ENCODE measurements around the gene OR56B4.
"Not testable (repeated sequence)": the region's sequence is repeated elsewhere in the genome, so short reads cannot be mapped to it uniquely, and the experiment has no call there.

Gene OR56B4

DNA sequence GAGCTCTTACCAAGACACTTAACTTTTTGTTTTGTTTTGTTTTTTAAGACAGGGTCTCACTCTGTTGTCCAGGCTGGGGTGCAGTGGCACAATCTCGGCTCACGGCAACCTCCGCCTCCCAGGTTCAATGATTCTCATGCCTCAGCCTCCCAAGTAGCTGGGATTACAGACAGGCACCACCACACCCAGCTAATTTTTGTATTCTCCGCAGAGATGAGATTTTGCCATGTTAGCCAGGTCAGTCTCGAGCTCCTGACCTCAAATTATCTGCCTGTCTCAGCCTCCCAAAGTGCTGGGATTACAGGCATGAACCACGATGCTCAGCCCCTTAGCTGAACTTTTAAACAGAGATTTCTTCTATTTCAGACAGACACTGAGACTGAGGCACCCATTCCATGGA lies at the start of gene OR56B4:
TSS of gene OR56B4 (plus strand) at position 301 of the 400 bp plus-strand sequence. CDS start at position 396, 95 bp downstream.
- peaks cover 16% of the 10 kb centered on the region for H3K27me3 Mint-ChIP-seq
- H3K36me3 Mint-ChIP-seq (ENCODE audit: low read depth); H3K9me3 Mint-ChIP-seq; H3K4me3 Mint-ChIP-seq; intact Hi-C loops (cut with micrococcal nuclease); H3K27ac Mint-ChIP-seq: not testable (repeated sequence)
- H3K4me1 Mint-ChIP-seq (ENCODE audit: low read depth), result peaks cover 17% of the 10 kb centered on the region

- Mint-ChIP-seq H3K4me3 (no peak overlapping the region), H3K27ac (no peak overlapping the region), H3K27me3 (peaks cover 12% of the 10 kb centered on the region), H3K36me3 (ENCODE audit: low read depth) (no peaks in the 10 kb centered on the region), H3K9me3 (no peaks in the 10 kb centered on the region), H3K4me1 (ENCODE audit: low read depth) (no peaks in the 10 kb centered on the region)
- intact Hi-C loops (cut with micrococcal nuclease), result no loop called here
Observed at GRCh38 chr11:6061475-6061874, 46.0 kb upstream of the OR56B4 start.

DNA sequence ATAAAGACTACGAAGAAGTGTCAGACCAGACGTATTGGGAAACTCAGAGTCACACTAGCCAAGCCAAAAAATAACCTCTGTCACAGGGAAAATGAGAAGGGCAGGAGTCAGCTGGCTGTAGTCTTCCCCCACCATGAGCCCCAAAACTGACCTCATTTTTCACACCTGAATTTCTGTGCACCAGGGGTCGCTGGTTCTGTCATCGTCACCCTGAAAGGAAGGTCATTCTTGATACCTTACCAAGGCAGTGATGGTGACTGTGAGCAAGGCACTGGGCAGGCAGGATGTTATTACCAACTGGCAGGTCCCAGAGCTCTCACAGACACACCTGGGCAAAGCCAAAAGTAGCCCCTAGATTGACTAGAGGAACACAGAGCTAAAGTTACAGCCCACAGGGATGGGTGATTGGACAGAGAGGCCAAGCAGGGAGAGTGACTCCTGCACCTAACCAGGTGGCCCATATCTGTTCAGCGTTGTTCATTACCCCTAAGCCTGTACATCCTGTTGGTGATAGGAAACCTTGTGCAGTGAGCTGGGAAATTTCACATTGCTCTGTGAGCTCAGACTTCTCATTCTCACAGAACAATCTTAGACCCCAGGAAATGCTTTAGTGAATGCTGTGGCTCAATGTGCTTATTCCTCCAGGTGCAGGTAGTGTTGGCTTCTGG lies 44.7 kb upstream of the OR56B4 start:
- no peaks in the 10 kb centered on the region for H3K4me1 Mint-ChIP-seq (ENCODE audit: low read depth)
- peaks cover 15% of the 10 kb centered on the region for H3K27me3 Mint-ChIP-seq
- no peaks in the 10 kb centered on the region for H3K36me3 Mint-ChIP-seq (ENCODE audit: low read depth)
- no peak overlapping the region for H3K27ac Mint-ChIP-seq
- H3K4me3 Mint-ChIP-seq, result no peak overlapping the region
- intact Hi-C loops (cut with micrococcal nuclease), result no loop called here
- no peaks in the 10 kb centered on the region for H3K9me3 Mint-ChIP-seq

DNA sequence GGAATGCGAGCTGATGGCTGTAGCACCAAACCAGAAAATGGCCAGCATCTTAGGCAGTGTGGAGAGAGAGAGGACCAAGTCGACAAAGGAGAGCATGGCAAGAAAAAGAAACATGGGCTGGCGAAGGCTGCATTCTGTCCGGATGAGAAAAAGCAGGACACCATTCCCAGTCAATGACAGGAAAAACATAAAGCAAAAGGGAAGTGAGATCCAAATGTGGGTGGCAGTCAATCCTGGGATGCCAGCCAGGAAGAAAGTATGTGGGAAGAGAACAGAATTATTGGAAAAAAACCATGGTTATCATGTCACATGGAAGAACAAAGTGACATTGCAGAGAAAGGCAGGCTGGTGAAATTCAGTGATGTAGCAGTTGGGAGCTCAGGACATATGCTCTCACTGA lies 40.0 kb upstream of the OR56B4 start:
- no peaks in the 10 kb centered on the region for H3K36me3 Mint-ChIP-seq (ENCODE audit: low read depth)
- H3K4me1 Mint-ChIP-seq (ENCODE audit: low read depth), result no peaks in the 10 kb centered on the region
- no peak overlapping the region for H3K27ac Mint-ChIP-seq
- intact Hi-C loops (cut with micrococcal nuclease), result no loop called here
- H3K4me3 Mint-ChIP-seq, result no peak overlapping the region
- no peaks in the 10 kb centered on the region for H3K9me3 Mint-ChIP-seq
- H3K27me3 Mint-ChIP-seq, result peaks cover 12% of the 10 kb centered on the region

GRCh38 chr11:6076443-6076842 lies 31.0 kb upstream of the OR56B4 start:
- intact Hi-C loops (cut with micrococcal nuclease); H3K4me1 Mint-ChIP-seq (ENCODE audit: low read depth); H3K36me3 Mint-ChIP-seq (ENCODE audit: low read depth); H3K27ac Mint-ChIP-seq; H3K4me3 Mint-ChIP-seq: not testable (repeated sequence)
- H3K9me3 Mint-ChIP-seq, result peaks cover 28% of the 10 kb centered on the region
- H3K27me3 Mint-ChIP-seq, result peaks cover 21% of the 10 kb centered on the region

- no peak overlapping the region for H3K4me3 Mint-ChIP-seq
- H3K4me1 Mint-ChIP-seq (ENCODE audit: low read depth), result no peaks in the 10 kb centered on the region
- peaks cover 28% of the 10 kb centered on the region for H3K9me3 Mint-ChIP-seq
- intact Hi-C loops (cut with micrococcal nuclease), result no loop called here
- no peaks in the 10 kb centered on the region for H3K36me3 Mint-ChIP-seq (ENCODE audit: low read depth)
- peaks cover 25% of the 10 kb centered on the region for H3K27me3 Mint-ChIP-seq
- no peak overlapping the region for H3K27ac Mint-ChIP-seq
Observed at GRCh38 chr11:6077723-6078122, 29.8 kb upstream of the OR56B4 start.

GRCh38 chr11:6079463-6079862 lies 28.0 kb upstream of the OR56B4 start:
- H3K9me3 Mint-ChIP-seq, result peaks cover 28% of the 10 kb centered on the region
- no peak overlapping the region for H3K27ac Mint-ChIP-seq
- H3K27me3 Mint-ChIP-seq, result peaks cover 22% of the 10 kb centered on the region
- no peak overlapping the region for H3K4me3 Mint-ChIP-seq
- no peaks in the 10 kb centered on the region for H3K36me3 Mint-ChIP-seq (ENCODE audit: low read depth)
- no peaks in the 10 kb centered on the region for H3K4me1 Mint-ChIP-seq (ENCODE audit: low read depth)
- intact Hi-C loops (cut with micrococcal nuclease), result no loop called here

DNA sequence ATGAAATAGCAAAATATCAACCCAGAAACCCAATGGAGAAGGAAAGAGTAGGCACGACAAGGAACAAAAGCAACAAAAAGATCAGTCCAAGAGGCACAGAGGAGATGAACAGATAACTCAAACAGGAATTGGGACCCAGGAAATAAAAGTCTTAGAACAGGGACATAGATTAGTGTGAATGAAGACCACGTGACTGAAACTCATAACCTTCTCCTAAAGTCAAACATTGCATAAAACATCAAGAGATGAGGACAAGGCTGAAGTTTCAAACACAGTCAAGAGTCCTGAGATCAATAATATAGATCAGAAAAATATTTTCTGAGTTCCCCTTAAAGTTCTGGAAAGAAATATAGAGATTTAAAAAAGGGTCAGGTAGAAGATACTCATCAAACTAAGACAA lies 24.4 kb upstream of the OR56B4 start:
- no peaks in the 10 kb centered on the region for H3K36me3 Mint-ChIP-seq (ENCODE audit: low read depth)
- intact Hi-C loops (cut with micrococcal nuclease), result no loop called here
- H3K27ac Mint-ChIP-seq, result no peak overlapping the region
- H3K4me3 Mint-ChIP-seq, result no peak overlapping the region
- no peaks in the 10 kb centered on the region for H3K4me1 Mint-ChIP-seq (ENCODE audit: low read depth)
- H3K27me3 Mint-ChIP-seq, result peaks cover 25% of the 10 kb centered on the region
- H3K9me3 Mint-ChIP-seq, result peaks cover under 1% of the 10 kb centered on the region

- intact Hi-C loops (cut with micrococcal nuclease), result no loop called here
- Mint-ChIP-seq H3K9me3 (no peaks in the 10 kb centered on the region), H3K4me3 (no peak overlapping the region), H3K36me3 (ENCODE audit: low read depth) (no peaks in the 10 kb centered on the region), H3K27me3 (peaks cover 28% of the 10 kb centered on the region), H3K27ac (no peak overlapping the region), H3K4me1 (ENCODE audit: low read depth) (no peaks in the 10 kb centered on the region)
Observed at GRCh38 chr11:6084587-6084986, 22.9 kb upstream of the OR56B4 start.

GRCh38 chr11:6094186-6094585 lies 13.3 kb upstream of the OR56B4 start:
- Mint-ChIP-seq H3K27me3 (peaks cover 22% of the 10 kb centered on the region), H3K4me1 (ENCODE audit: low read depth) (peaks cover 10% of the 10 kb centered on the region), H3K4me3 (no peak overlapping the region), H3K36me3 (ENCODE audit: low read depth) (no peaks in the 10 kb centered on the region), H3K27ac (no peak overlapping the region), H3K9me3 (peaks cover 27% of the 10 kb centered on the region)
- intact Hi-C loops (cut with micrococcal nuclease), result no loop called here

DNA sequence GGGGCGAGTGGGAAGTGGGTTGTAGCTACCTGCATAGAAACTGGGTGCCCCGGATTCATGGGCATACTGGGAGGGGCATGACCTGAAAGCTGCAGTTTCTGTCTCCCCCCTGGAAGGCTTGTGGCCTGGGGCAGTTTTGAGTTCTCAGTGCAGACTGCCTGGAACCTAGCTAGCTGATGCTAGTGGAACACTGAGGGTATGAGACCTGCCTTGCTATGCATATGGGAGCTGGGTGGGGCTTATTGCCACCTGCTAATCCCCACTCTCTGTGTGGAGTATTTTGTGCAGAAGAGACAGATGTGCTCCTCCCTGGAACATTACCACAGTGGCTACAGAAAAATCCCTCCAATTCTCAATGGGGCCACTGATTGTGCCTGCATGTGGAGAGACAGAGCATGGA lies 11.7 kb upstream of the OR56B4 start:
- Mint-ChIP-seq H3K27ac (no peak overlapping the region), H3K4me1 (ENCODE audit: low read depth) (peaks cover 24% of the 10 kb centered on the region), H3K9me3 (peaks cover 17% of the 10 kb centered on the region), H3K27me3 (peaks cover 16% of the 10 kb centered on the region), H3K36me3 (ENCODE audit: low read depth) (no peaks in the 10 kb centered on the region), H3K4me3 (no peak overlapping the region)
- intact Hi-C loops (cut with micrococcal nuclease), result no loop called here

DNA sequence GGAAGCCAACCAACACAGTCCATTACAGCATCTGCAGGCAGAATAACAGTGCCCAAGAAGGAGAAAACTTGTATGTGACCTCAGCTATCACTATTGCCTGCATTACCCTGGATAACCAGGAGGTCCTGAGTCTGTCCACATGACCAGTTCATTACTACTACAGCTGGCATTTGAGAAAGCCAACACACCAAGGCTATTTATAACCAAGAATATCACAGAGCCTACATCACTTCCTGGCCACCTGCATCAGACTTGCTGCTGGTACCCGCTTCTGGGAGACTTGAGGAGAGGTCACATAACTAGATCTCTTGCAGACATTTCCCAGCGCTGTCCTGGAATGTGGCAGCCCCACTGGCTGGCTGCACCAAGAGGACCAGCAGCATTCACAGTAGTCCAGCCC lies 11.1 kb upstream of the OR56B4 start:
- Mint-ChIP-seq H3K36me3 (ENCODE audit: low read depth) (no peaks in the 10 kb centered on the region), H3K9me3 (peaks cover 16% of the 10 kb centered on the region), H3K4me3 (no peak overlapping the region), H3K4me1 (ENCODE audit: low read depth) (peaks cover 24% of the 10 kb centered on the region), H3K27ac (no peak overlapping the region), H3K27me3 (peaks cover 15% of the 10 kb centered on the region)
- intact Hi-C loops (cut with micrococcal nuclease), result no loop called here

GRCh38 chr11:6099577-6099976 lies 7.9 kb upstream of the OR56B4 start:
- Mint-ChIP-seq H3K9me3 (no peaks in the 10 kb centered on the region), H3K27me3 (peaks cover 20% of the 10 kb centered on the region), H3K36me3 (ENCODE audit: low read depth) (no peaks in the 10 kb centered on the region), H3K27ac (no peak overlapping the region), H3K4me3 (no peak overlapping the region), H3K4me1 (ENCODE audit: low read depth) (peaks cover 14% of the 10 kb centered on the region)
- intact Hi-C loops (cut with micrococcal nuclease), result no loop called here

DNA sequence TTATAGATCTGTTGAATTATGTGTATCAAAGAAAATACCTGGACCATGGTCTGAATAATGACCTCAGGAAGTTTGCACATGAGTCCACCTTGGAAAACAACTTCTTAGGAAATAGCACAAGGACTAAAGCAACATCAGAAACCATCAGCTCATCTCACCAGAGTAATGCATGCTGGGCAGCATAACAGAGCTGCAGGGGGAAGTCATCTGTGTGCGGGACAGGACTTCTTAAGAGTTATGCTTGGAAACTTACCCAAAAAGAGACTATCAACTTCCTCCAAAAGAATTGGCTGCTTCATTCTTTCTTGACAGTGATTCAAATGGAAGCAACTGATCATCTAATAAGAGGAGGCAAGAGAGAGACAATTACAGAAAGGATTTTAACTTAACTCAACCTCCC lies 2.5 kb downstream of the OR56B4 start:
- Mint-ChIP-seq H3K27ac (no peak overlapping the region), H3K27me3 (peaks cover 10% of the 10 kb centered on the region), H3K4me1 (ENCODE audit: low read depth) (peaks cover 16% of the 10 kb centered on the region), H3K36me3 (ENCODE audit: low read depth) (no peaks in the 10 kb centered on the region), H3K4me3 (no peak overlapping the region), H3K9me3 (no peaks in the 10 kb centered on the region)
- intact Hi-C loops (cut with micrococcal nuclease), result no loop called here

- H3K4me1 Mint-ChIP-seq (ENCODE audit: low read depth), result peaks cover 12% of the 10 kb centered on the region
- peaks cover 4% of the 10 kb centered on the region for H3K27me3 Mint-ChIP-seq
- no peak overlapping the region for H3K27ac Mint-ChIP-seq
- H3K36me3 Mint-ChIP-seq (ENCODE audit: low read depth), result no peaks in the 10 kb centered on the region
- intact Hi-C loops (cut with micrococcal nuclease), result no loop called here
- H3K9me3 Mint-ChIP-seq, result no peaks in the 10 kb centered on the region
- H3K4me3 Mint-ChIP-seq, result no peak overlapping the region
Observed at GRCh38 chr11:6111673-6112072, 4.2 kb downstream of the OR56B4 start.

Data from dendritic cell treated with granulocyte-macrophage colony-stimulating factor and Interleukin-4, amounts not matched to agents 40 ng/mL and 50 ng/mL, for 4 days (primary cell).